ENCODE measurements around the gene TSPAN18. TPM values are rescaled to one million over a fixed set of nuclear protein-coding genes. Genes with fewer than 3 reads are reported as not detected.

TSPAN18 gene
- total and polyA plus RNA-seq, 7 donors, result 5.2 to 21.7 (median 8.0) TPM

DNA sequence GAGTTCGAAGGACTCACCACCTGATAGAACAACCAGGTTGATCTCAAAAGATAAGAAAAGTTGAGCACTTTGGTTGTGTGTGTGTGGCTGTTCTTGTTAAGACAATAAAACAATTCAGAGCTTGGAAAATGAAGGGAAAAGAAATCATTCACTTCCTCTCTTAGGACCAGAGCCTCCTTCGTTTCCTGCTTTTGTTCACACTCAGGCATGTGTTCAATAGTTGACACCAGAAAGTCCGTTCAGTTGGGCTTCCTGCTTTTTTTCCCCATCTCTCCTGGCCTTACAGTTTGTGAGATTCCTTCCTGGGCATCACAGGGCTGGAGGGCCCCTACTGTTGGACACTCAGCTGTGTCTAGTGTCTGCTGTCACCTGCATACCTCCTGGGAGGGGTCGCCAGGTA lies 48.0 kb downstream of the TSPAN18 start:
- no peaks in the 10 kb centered on the region for H3K36me3 ChIP-seq (ENCODE audit: insufficient read depth in 1 of 2, low read depth in 1 of 2)
- intact Hi-C loops (cut with DNase I), result loop anchor here (2.0 to 10.0 kb wide), 3 partner anchors 46 to 220 kb away; no protein-coding TSS in a partner anchor
- H3K4me3 ChIP-seq, result no peak overlapping the region
- TF ChIP-seq, protein P1, sequence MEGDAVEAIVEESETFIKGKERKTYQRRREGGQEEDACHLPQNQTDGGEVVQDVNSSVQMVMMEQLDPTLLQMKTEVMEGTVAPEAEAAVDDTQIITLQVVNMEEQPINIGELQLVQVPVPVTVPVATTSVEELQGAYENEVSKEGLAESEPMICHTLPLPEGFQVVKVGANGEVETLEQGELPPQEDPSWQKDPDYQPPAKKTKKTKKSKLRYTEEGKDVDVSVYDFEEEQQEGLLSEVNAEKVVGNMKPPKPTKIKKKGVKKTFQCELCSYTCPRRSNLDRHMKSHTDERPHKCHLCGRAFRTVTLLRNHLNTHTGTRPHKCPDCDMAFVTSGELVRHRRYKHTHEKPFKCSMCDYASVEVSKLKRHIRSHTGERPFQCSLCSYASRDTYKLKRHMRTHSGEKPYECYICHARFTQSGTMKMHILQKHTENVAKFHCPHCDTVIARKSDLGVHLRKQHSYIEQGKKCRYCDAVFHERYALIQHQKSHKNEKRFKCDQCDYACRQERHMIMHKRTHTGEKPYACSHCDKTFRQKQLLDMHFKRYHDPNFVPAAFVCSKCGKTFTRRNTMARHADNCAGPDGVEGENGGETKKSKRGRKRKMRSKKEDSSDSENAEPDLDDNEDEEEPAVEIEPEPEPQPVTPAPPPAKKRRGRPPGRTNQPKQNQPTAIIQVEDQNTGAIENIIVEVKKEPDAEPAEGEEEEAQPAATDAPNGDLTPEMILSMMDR (IDR thresholded peaks at IDR 0.05), result no peak
- H3K9me3 ChIP-seq, result no peaks in the 10 kb centered on the region
- H3K27me3 ChIP-seq (ENCODE audit: insufficient read depth in 3 of 3, low read length in 2 of 3), result peaks cover 0 to 5% (median 0%) of the 10 kb centered on the region in 3 donors
- ATAC-seq, result no peak
- DNase-seq, result no peak
- 44 to 52% (median 45%) methylated on average over 4 of the region's 4 CpGs for whole genome bisulfite sequencing, 3 donors
- no peaks in the 10 kb centered on the region for H3K4me1 ChIP-seq
- H3K27ac ChIP-seq, result no peak overlapping the region

DNA sequence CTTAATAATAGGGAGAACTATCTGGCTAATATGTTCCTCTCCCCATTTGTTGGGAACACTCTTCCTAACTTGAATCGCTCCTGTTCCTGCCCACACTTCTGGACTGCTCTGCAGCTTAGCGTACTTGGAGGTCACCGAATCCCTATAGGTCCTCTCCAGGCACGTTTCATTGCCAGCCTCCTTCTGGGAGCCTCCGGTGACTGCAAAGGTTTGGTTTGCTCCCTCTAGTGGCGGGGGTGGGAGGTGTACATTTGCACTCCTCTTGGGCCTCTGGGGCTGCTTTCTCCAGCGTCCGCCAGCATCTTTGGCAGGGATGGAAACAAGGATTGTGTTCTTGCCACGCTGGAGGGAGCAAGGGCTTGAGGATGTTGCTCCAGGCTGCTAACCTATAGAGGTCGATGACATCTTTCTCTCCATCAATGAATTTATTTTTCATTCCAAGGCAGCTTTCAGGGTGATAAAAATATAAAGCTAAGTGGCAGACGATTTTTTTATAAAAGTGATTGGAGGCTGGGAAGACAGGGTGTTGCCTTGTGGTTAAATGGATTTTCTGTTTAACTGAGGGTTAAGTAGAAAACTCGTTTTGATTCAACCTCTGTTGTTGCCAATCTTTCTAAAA lies 48.7 kb downstream of the TSPAN18 start:
- WGBS, 3 donors, result 25 to 27% (median 26%) methylated on average over 12 of the region's 12 CpGs

DNA sequence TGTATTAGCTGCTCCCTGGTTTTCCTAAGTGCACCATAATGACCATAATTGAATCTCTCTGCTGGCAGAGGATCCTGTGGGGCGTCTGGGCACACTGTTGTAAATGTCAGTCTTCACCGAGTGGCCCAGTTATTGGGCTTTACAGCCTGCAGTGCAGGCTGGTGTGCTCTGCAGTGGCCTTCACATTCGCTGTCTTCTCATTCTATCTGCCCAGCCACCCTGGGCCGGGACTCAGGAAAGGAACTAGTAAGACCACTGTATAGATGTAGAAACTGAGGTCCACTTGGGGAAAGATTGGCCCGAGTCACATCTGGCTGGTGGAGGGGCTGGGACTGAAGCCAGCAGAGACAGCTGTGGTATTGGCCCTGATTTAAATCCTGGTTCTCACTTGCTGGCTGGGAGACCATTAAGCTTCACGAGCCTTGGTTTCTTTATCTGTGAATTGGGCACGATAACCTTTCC lies 49.3 kb downstream of the TSPAN18 start:
- 30 to 44% (median 33%) methylated on average over 7 of the region's 7 CpGs for WGBS, 3 donors
- H3K4me1 ChIP-seq, result no peaks in the 10 kb centered on the region
- H3K27ac ChIP-seq, result no peak overlapping the region

More for the DNA sequence above, 48.7 kb downstream of the TSPAN18 start:
- DNase-seq, result peak; percentile 48 to 67
- peaks cover 0 to 5% (median 0%) of the 10 kb centered on the region in 3 donors for H3K27me3 ChIP-seq (ENCODE audit: insufficient read depth in 3 of 3, low read length in 2 of 3)
- peak; percentile 60 to 79 (median 76) for ATAC-seq
- no peaks in the 10 kb centered on the region for H3K36me3 ChIP-seq (ENCODE audit: insufficient read depth in 1 of 2, low read depth in 1 of 2)
- H3K27ac ChIP-seq, result no peak overlapping the region
- no peaks in the 10 kb centered on the region for H3K9me3 ChIP-seq
- intact Hi-C loops (cut with DNase I), result loop anchor here in 1 of 2 donors (2.0 to 10.0 kb wide), 3 partner anchors 47 to 221 kb away; no protein-coding TSS in a partner anchor
- no peaks in the 10 kb centered on the region for H3K4me1 ChIP-seq
- H3K4me3 ChIP-seq, result no peak overlapping the region
- TF ChIP-seq, protein P1 (IDR thresholded peaks at IDR 0.05), result peak; percentile 62

DNA sequence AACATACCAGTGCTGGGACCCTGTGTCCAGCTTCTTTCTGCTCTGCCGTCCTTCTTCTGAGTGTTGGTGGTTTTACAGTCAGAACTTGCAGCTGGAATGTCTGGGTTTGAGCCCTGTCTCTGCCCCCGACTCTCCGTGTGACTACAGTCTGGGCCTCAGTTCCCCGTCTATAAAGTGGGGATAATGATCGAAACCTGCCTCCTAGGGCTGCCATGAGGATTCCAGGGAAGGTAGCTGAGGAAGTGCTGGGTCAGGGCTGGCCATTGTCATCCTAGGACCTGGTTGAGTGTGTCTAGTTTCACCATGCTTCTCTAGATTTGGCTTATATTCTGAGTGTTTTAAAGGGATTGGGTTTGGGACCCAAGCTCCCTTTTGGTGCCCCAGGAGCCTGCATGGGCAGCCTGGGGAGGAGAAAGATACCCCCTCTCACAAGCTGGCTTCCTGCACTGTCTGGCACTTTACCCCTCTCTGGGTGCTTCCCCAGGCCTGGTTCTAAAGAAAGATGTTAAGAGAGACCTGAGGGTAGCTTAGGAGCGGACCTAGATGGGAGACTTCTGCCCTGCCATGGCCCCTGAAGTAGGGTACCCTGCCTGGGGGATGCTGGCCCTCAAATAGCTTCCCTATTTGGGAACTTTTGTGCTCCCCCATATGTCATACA lies 49.9 kb downstream of the TSPAN18 start:
- no peaks in the 10 kb centered on the region for H3K9me3 ChIP-seq
- H3K27ac ChIP-seq, result no peak overlapping the region
- H3K4me1 ChIP-seq, result no peaks in the 10 kb centered on the region
- DNase-seq, result no peak
- no peak overlapping the region for H3K4me3 ChIP-seq
- H3K27me3 ChIP-seq (ENCODE audit: insufficient read depth in 3 of 3, low read length in 2 of 3), result peaks cover 0 to 5% (median 0%) of the 10 kb centered on the region in 3 donors
- TF ChIP-seq, protein P1 (IDR thresholded peaks at IDR 0.05), result no peak
- 87 to 93% (median 87%) methylated on average over 6 of the region's 6 CpGs for WGBS, 3 donors
- no peak for ATAC-seq
- intact Hi-C loops (cut with DNase I), result loop anchor here in 1 of 2 donors (5.0 to 10.0 kb wide), 2 partner anchors 154 to 222 kb away; no protein-coding TSS in a partner anchor
- H3K36me3 ChIP-seq (ENCODE audit: insufficient read depth in 1 of 2, low read depth in 1 of 2), result no peaks in the 10 kb centered on the region

More for the DNA sequence above, 49.3 kb downstream of the TSPAN18 start:
- Histone ChIP-seq H3K36me3 (ENCODE audit: insufficient read depth in 1 of 2, low read depth in 1 of 2) (no peaks in the 10 kb centered on the region), H3K27me3 (ENCODE audit: insufficient read depth in 3 of 3, low read length in 2 of 3) (peaks cover 0 to 5% (median 0%) of the 10 kb centered on the region in 3 donors), H3K4me3 (no peak overlapping the region), H3K9me3 (no peaks in the 10 kb centered on the region)
- DNase-seq, result no peak
- TF ChIP-seq, protein P1 (IDR thresholded peaks at IDR 0.05), result no peak
- intact Hi-C loops (cut with DNase I), result loop anchor here in 1 of 2 donors (2.0 to 10.0 kb wide), 3 partner anchors 47 to 221 kb away; no protein-coding TSS in a partner anchor
- ATAC-seq, result no peak
